LHCN-M2 (cell line): Measurements from ENCODE around the gene NXF1. TPM values are rescaled to one million over a fixed set of nuclear protein-coding genes. Genes with fewer than 3 reads are reported as not detected.
"Not testable (repeated sequence)": the region's sequence is repeated elsewhere in the genome, so short reads cannot be mapped to it uniquely, and the experiment has no call there.

Source experiments
- DNase-seq: peaks from one replicate; pipeline ENCODE4 v3.0.0-alpha.2; 2012; ENCODE audit warnings: low read depth
- total RNA-seq: library from RNA; depleted of rRNA; stranded (reverse); fragments of >200 nt; gene quantifications from 2 replicates; pipeline ENCODE4 v1.2.3, GENCODE V29; 2014

NXF1 gene
- total RNA-seq, 1 experiment from 2014 or later: 39.6 TPM

DNA sequence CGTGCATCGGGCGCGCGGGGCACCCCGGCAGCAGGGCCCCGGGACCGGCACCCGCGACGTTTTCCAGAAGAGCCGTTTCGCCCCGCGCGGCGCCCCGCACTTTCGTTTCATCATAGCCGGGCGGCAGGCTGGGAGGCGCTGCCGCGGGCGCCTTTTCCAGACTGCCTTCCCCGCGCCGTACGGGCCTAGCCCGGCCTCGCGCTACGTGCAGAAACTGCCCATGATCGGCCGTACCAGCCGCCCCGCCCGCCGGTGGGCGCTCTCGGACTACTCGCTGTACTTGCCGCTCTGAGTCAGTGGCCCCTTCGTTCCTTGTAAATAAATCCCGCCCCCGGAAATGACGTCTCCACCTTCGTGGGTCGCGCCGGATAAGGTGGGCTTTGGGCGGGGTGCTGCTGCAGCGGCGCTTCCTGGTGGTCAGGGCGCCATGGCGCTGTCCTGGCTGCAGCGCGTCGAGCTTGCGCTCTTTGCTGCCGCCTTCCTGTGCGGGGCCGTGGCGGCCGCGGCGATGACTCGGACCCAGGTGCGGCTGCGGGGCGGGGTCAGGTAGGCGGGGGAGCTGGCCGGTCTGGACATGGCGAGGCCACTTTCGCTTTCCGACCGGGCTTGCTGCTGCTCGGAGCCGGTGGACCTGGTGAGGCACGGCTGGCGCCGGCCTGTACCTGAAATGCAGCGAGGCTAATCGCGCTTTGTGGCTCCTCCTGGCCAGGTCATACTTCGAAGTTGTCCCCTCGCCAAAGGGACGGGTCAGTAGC, 18.1 kb downstream of the NXF1 start, which contains the start of gene TMEM179B:
TSS of gene TMEM179B (plus strand) at position 398 of the 755 bp plus-strand sequence. CDS start at position 428, 30 bp downstream.
- peak; percentile 98 for DNase-seq

DNA sequence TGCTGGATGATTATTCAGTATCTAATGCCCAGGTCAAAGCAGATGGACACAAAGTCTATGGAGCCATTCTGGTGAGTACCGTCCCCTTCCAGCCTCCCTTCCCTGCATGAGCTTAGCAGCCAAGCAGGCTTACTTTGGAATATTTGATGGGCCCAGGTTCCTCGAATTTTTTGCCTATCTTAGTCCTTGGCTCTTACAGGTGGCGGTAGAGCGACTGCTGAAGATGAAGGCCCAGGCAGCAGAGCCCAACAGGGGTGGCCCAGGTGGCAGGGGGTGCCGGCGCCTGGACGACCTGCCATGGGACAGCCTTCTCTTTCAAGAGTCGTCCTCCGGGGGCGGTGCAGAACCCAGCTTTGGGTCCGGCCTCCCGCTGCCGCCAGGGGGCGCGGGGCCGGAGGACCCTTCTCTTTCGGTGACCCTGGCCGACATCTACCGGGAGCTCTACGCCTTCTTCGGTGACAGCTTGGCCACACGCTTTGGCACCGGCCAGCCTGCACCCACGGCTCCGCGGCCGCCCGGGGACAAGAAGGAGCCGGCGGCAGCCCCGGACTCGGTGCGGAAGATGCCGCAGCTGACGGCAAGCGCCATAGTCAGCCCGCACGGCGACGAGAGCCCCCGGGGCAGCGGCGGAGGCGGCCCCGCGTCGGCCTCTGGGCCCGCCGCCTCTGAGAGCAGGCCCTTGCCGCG, 18.8 kb downstream of the NXF1 start:
- peak; percentile 77 for DNase-seq

DNA sequence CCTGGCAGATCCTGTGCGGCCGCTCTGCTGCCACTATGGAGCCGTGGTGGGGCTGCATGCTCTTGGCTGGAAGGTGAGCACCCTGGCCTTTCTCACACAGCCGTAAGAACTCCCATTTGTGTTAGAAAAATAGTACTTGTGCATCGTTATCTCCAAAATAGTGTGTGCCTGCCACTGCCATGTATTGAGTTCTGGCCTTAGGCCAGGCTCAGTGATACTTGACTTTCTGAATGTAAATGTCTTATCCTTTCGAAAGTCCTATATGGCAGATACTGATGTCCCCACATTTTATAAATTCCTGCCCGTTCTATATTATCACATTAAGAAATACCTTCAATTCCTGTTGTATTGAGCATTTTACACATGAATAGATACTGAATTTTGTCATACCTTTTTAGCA, 22.5 kb downstream of the NXF1 start:
- DNase-seq: no peak

DNA sequence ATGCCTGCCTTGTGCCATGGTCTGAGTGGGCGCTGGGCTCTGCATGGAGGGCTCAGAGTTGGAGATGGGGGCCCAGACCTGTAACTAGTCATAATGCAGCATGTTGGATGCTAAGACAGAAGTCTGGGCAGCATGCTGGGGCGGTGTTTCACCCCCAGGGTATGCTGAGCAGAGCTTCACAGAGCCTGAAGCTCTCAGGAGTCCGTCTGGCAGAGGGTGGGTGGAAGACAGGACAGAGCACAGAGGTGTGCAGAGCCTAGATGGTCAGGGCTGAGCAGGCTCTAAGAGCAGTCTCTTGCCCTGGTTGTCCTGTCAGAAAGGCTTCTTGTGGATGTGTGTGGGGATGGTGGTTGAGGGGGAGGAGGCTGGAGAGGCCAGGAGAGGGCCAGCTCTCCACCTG, 26.8 kb downstream of the NXF1 start:
- no peak for DNase-seq

DNA sequence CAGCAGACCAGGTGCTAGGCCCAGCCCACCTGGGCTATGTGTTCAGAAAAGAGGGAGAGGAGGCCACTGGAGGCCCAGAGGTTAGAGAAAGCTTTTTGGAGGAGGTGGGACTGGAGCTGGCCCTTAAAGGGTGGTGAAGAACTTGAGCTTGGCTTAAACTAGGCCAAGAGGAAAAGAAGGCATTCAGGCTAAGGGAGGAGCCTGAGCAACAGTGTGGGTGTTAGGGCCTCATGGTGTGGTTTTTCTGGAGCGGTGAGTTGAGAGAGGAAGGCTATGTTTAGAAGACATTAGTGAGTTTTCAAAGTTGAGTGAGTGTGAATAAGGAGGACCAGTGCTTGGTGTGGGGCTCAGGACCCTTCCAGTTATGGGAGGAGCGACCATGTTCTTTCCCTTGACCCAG, 27.9 kb downstream of the NXF1 start:
- no peak for DNase-seq

DNA sequence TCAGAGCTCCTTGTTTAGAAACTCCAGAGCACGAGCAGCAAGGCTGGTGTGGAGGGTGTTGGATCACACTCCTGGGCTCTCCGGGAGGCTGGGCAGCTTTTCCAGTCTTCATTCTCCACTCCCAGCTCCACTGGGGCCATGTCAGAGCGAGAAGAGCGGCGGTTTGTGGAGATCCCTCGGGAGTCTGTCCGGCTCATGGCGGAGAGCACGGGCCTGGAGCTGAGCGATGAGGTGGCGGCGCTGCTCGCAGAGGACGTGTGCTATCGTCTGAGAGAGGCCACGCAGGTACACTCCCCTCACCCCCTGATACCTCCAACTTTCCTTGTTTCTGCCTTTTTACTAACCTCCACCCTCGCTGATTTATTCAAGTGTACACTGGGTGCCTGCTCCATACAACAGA, 29.6 kb downstream of the NXF1 start:
- no peak for DNase-seq

DNA sequence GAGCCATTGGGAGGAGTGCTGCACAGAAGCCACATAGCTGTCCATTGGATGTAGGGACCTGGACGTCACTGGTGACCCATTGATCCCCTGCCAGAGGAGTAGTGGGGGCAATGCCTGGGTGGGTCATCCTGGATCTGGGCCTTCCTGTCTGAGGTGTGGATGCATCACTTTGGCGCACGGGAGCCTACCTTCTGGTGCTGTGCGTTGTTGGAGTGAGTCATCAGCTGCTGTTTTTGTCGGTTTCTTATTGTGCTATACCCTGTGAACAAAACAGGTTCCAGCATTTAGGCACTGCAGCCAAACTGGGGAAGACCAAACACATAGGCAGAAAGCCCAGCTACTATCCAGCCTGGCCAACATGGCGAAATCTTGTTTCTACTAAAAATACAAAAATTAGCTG, 30.8 kb downstream of the NXF1 start:
- no peak for DNase-seq

DNA sequence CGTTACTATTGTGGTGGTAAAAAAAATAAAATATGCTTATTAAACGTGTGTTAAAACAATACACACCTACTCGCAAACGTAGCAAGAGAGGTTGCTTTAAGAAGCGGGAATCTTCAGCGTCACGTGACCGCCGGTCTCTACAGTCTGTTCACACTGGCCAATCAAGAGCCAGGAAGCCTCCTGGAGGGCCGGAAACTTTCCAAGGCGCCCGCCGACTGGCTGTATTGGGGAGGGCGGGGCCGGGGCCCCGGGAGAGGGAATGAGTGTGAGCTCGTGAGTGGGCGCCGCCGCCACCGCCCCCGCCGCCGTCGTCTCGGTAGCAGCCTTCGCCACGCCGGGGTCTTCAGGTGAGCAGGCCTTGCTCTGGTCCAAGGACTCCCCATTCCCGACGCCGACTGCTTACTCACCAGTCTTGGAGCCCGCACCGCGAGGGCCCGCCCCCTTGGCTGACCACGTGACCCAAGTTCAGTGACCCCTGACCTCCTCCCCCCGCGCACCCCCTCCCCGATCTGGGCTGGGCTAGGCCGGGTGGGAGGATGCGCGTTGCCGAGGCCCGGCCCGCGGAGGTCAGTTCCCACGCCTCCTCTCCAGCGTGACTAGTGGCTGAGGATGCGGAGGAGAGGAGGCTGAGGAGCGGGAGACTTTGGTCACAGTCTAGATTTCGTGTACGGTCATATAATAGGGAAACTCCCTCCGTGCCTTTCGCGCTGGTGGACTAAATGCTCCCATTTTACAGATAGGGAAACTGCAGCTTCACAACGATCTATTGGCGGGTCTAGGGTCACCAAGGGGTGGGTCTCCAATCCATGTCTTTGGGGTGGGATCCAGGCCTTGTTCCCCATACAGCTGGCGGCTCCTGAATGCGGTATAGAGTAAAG, 33.9 kb downstream of the NXF1 start, which contains the start of gene TAF6L:
TSS of gene TAF6L (plus strand) at position 253 of the 878 bp plus-strand sequence. CDS start 4,388 bp downstream, outside the sequence.
- peak; percentile 96 for DNase-seq

DNA sequence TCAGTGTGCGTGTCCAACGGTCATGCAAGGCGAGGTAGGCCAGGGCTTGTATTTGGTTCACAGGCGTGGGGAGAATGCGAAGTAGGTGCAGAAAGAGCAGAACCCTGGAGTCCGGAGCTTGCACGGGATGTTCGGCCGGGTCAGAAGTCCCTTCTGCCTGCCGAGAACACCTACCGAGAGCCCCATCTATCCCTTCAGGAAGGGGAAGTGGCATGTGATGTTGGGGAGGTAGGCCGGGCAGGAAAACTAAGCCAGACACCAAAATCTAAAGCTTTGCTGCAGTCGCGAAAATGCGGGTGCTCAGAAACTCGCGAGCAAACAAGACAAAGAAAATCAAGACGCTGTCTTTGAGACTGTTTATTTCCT, 34.5 kb downstream of the NXF1 start:
- no peak for DNase-seq

DNA sequence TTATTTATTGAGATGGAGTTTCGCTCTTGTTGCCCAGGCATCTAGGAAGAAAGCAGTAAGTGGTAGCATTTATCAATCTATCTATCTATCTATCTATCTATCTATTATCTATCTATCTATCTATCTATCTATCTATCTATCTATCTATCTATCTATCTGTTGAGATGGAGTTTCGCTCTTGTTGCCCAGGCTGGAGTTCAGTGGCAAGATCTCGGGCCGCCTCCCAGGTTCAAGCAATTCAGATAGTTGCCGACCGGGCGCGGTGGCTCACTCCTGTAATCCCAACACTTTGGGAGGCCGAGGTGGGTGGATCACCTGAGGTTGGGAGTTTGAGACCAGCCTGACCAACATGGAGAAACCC, 44.4 kb downstream of the NXF1 start:
- not testable (repeated sequence) for DNase-seq

DNA sequence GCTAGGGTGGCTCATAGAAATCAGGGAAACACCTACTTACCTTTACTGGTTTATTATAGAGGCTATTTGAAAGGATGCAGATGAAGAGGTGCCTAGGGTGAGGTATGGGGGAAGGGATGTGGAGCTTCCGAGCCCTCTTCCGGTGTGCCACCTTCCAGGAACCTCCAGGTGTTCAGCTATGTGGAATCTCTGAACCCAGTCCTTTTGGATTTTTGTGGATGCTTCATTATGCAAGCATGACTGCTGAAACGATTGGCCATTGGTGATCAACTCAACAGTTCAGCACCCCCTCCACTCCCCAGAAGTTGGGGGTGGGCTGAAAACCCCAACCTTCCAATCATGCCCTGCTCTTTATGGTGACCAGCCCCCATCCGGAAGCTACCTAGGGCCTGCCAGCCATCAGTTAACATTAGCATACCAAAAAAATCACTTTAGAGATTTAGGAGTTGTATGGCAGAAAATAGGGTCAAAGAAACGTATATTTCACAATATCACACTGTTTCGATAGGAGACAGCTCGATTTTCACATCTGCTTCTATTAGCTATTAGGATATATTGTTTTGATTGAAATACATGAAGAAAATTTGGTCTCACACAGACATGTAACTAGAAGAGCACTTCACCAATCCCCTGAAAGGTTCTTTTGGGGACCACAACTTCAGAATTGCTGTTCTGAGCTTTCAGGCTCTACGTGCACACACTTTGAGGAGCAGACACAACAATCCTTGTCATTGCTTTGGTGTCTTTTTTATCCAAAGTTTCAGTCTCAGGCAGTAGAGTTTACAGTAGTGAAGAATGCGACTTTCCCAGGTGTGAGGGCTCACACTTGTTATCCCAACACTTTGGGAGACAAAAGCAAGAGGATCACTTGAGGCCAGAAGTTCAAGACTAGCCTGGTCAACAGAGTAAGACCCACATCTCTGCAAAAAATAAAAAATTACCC, 47.1 kb downstream of the NXF1 start:
- DNase-seq: no peak

DNA sequence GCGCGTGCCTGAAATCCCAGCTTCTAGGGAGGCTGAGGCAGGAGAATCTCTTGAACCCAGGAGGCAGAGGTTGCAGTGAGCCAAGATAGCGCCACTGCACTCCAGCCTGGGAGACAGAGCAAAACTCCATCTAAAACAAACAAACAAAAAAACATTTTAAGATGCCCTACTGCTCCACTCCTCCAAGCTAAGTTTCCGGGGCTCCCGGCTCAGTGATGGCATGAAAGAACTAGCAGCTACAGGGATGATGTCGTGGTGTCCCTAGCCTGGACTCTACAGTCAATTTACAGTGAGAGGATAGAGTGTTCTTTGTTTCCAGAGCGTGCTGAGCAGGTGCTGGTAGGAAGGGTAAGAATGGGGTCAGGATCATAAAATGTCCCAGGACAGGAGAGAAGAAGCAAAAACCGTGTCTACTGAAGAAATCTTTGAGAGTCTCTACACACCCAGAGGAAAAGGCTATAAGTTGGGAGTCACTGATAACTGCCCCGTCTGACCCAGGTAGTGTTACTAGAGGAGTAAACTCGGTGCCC, 50.1 kb downstream of the NXF1 start:
- no peak for DNase-seq

DNA sequence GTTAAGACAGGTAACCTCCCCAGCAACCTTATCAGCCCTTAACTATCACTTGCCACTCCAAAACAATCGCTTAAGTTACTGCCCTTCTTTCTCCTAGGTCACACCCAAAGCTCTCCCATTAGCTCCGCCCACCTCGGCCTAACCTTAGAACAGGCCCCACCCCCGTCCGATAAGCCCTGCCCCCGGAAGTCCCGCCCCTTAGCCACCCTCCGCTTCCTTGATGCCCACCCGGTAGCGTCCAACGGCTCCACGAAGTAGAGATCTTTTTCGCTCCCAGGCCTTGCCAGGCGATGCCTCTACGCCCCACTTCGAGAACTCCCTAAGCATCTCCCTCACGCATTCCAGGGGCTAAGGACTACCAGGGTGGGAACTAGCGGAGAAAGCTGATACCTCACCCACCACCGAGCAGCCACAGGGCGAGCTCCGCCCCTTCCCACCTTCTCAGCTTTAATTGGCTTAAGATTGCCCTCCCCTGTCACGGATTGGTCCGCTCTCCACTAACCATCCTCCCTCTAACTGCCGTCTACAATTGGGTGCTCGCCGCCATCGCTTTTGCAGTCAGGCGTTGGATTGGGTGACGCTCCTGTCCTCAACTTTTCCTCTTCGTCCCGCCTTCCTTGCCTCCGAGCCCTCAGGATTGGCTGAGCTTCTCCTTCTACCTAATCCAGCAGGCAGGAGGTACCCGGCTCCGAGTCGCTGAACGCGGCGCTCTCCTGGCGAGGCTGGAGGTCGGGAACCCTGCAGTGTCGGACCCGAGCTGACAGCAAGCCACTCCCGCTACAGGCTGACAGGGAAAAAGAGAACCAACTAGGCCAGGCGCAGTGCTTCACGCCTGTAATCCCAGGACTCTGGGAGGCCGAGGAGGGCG, 51.3 kb downstream of the NXF1 start, which contains the start of gene ZBTB3:
TSS of gene ZBTB3 (minus strand) at position 425 of the 868 bp plus-strand sequence. CDS start 496 bp downstream, outside the sequence.
- peak; percentile 99 for DNase-seq

DNA sequence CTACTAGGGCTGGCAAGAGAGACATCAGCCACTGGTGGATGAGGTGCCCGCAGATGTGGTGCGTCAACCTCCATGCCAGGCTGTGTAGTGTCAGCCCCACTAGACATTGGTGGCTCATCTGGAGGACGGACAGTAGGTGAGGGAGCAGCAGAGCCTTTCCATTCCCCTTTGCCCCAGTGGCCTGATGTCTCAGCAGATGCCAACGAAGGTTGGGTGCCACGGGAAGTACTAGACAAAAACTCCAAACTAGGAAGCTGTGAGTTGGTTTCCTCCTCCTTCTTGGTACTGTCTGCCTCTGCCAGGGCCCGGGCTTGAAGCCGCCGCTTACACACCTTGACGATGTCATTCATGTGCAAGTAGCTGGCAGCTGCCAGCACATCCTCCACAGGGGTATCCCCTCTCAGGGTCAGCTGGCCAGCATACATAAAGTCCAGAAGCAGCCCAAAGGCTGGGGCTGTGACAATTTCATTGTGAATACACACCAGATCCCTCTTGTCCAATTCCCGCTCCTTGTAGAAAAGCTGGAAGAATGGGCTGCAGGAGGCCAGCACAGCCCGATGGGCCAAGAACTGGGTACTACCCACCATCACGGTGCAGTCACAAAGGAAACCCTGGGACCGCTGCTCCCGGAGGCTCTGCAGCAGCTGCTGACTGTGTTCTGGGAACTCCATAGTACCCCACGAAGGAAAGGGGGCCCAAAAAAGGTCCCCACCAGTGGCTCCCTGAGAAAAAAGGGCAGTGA, 52.1 kb downstream of the NXF1 start:
- DNase-seq: no peak

DNA sequence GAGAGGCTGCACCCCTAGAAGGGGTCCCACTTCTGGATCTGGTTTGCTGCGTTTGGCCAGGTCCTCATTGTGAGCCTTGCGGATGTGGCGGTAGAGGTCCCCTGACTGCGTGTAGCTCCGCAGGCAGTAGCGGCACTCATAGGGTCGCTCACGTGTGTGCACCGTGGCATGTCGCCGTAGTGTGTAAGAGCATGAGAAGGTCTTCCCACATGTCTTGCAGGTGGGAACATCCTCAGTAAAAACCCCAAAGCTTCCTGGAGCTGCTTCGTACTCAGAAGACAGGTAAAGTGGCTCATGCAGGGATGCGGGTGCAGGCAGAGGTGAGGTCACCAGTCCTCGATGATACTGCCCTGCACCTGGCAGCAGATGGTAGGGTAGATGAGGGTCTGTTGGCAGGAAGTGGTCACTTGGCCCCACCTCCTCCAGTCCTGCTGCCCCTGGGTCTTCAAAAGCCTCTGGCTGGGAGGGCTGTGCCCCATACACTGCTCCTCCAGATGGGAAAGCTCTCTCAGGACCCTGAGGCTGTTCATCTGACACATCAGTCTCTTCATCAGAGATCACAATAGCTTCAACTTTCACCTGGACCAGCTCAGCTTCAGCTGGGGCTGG, 53.0 kb downstream of the NXF1 start:
- DNase-seq: no peak

DNA sequence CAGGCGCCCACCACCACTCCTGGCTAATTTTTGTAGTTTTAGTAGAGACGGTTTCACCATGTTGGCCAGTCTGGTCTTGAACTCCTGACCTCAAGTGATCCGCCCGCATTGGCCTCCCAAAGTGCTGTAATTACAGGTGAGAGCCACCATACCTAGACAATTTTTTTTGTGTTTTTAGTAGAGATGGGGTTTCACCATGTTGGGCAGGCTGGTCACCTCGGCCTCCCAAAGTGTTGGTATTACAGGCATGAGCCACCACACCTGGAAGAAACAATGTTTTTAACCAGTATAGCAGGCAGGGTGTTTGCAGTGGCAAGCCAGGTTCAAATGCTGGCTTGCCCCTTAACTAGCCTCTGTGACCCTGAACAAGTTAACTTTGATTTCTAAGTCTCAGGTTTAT, 55.3 kb downstream of the NXF1 start:
- DNase-seq: not testable (repeated sequence)

DNA sequence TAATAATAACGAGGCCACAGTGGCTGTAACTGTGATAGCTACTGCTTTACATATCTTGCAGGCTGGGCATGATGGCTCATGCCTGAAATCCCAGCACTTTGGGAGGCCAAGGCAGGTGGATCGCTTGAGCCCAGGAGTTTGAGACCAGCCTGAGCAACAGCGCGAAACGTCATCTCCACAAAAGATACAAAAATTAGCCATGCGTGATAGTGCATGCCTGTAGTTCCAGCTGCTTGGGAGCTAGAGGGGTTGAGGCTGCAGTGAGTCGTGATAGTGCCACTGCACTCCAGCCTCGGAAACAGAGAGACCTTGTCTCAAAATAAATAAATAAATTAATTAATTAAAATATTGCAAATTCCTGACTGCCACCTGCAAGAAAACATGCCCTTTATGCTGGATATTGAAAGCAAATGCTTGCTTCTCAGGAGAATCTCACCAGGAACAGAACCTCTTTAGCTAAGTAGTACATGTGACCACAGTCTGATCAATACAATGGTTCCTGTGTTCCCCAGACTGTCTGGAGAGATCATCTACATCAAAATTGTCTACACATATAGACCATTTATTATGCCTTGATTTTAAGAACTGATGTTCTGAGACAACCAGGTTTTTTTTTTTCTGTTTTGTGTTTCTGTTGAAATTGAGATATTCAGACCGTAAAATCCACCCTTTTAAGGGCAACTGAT, 57.6 kb downstream of the NXF1 start:
- DNase-seq: no peak
